Lung (tissue), 12 donors: ENCODE results near the gene ADK. TPM values are rescaled to one million over a fixed set of nuclear protein-coding genes. Genes with fewer than 3 reads are reported as not detected.

Experiments used
- ATAC-seq: fragments of 200-7000 bp; cut with Tn5 transposase; one replicate; pipeline ENCODE4 v1.9.1; 2020; ENCODE audit warnings: moderate number of reproducible peaks; ENCODE audit not compliant: insufficient read depth, low FRiP score
- DNase-seq, 3 donors: peaks; one replicate each; pipeline ENCODE4 v3.0.0-alpha.2; 2013 to 2017
- H3K27ac ChIP-seq, 2 donors: one replicate each; pipeline ENCODE4 v1.5.1; 2013; ENCODE audit warnings: mild to moderate bottlenecking in 2 of 2, moderate library complexity in 2 of 2, control low read depth in 1 of 2, inconsistent platforms in 1 of 2, low read depth in 1 of 2, low read length in 1 of 2
- H3K27me3 ChIP-seq, 3 donors: one replicate each; pipeline ENCODE4 v1.5.1; 2013; ENCODE audit warnings: low read length in 2 of 3; ENCODE audit not compliant: control insufficient read depth in 3 of 3, insufficient read depth in 3 of 3
- H3K36me3 ChIP-seq, 4 donors: one replicate each; pipeline ENCODE4 v1.5.1; 2013; ENCODE audit warnings: low read length in 4 of 4, mild to moderate bottlenecking in 1 of 4, moderate library complexity in 1 of 4; ENCODE audit not compliant: control insufficient read depth in 4 of 4, insufficient read depth in 4 of 4
- H3K4me1 ChIP-seq, 5 donors: one replicate each; pipeline ENCODE4 v1.5.1; 2013; ENCODE audit warnings: low read length in 5 of 5, mild to moderate bottlenecking in 2 of 5, moderate library complexity in 1 of 5; ENCODE audit not compliant: control insufficient read depth in 5 of 5, insufficient read depth in 5 of 5
- H3K4me3 ChIP-seq: one replicate; pipeline ENCODE4 v1.5.1; 2013; ENCODE audit warnings: mild to moderate bottlenecking, control low read depth, moderate library complexity
- H3K9ac ChIP-seq, 2 donors: one replicate each; pipeline ENCODE4 v1.5.1; 2013; ENCODE audit warnings: low read length in 2 of 2, control low read depth in 1 of 2; ENCODE audit not compliant: insufficient read depth in 1 of 2
- H3K9me3 ChIP-seq, 4 donors: one replicate each; pipeline ENCODE4 v1.5.1; 2013; ENCODE audit warnings: low read length in 3 of 4, mild to moderate bottlenecking in 1 of 4, moderate library complexity in 1 of 4; ENCODE audit not compliant: control insufficient read depth in 4 of 4, insufficient read depth in 3 of 4
- CTCF ChIP-seq: IDR thresholded peaks from 2 replicates; pipeline ENCODE4 v1.5.1; 2012; ENCODE audit warnings: mild to moderate bottlenecking; ENCODE audit errors: control extremely low read depth, extremely low read depth
- WGBS, 2 donors: extraction: QIAGEN DNeasy Blood & Tissue Kit; methylation state at CpG; one replicate each; pipeline ENCODE4 v1.1.7; 2013; 5-methylcytosine and 5-hydroxymethylcytosine counted together
- polyA plus RNA-seq, 2 donors: library from polyadenylated mRNA; stranded (reverse); fragments of 200-250 nt; gene quantifications; one replicate each; pipeline ENCODE4 v1.2.1, GENCODE V29; 2013
- total RNA-seq, 2 donors: library from RNA; depleted of rRNA in 1 of 2; stranded (reverse); fragments of >200 nt in 1 of 2; gene quantifications; one replicate each; pipeline ENCODE4 v1.2.1, GENCODE V29; 2014 to 2021
- donor health status: control.
- donor health status: control.
- donor health status: Bipolar disorder and iron deficiency.
- donor health status: healthy.
- donor health status: DM: yes; HTN: yes; CAD: no.

Gene ADK
- total and polyA plus RNA-seq, 4 donors = 31.6 to 82.3 (median 42.9) TPM

DNA sequence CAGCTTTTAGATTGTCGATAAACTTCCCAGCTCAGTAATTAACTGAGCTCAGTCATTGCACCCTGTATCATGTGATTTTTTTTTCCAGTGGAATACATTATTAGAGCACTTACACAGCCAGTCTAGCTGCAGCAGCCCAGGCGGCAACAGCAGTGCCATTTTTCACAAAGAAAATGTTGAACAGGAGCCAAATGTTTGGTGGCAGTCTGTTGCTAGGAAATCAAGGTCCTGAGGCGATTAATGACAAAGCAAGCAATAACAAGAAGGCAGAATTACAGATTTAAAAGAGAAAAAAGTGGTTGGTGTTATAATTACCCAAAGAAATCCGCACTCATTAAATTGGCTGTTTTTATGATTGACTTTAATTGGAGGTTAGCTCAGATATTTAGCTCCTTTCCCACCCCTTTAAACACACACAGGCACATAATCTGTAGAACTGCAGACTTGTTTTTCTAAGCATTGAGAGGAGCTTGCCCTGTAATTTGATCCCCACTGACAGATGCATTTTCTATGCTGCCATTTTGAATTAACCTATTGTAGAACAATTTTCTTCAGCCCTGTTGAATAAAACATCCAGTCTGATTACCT lies 267.4 kb downstream of the ADK start:
- H3K9me3 ChIP-seq = no peaks in the 10 kb centered on the region

GRCh38 chr10:74419491-74419951 lies 268.5 kb downstream of the ADK start:
- Histone ChIP-seq H3K27ac (no peak overlapping the region), H3K36me3 (peaks cover 0 to 4% (median 0%) of the 10 kb centered on the region in 4 donors), H3K9me3 (no peaks in the 10 kb centered on the region), H3K27me3 (no peaks in the 10 kb centered on the region), H3K4me3 (no peak overlapping the region), H3K9ac (no peak overlapping the region), H3K4me1 (peaks cover 0 to 25% (median 2%) of the 10 kb centered on the region in 5 donors)
- DNase-seq = peak in 2 of 3 donors; percentile 33 to 40
- WGBS, 2 donors = 73 to 83% methylated on average over 1 of the region's 1 CpG
- no peak for ATAC-seq
- TF ChIP-seq CTCF = no peak

More for the DNA sequence above, 267.4 kb downstream of the ADK start:
- Histone ChIP-seq H3K4me3 (no peak overlapping the region), H3K9ac (no peak overlapping the region), H3K27ac (no peak overlapping the region), H3K27me3 (no peaks in the 10 kb centered on the region), H3K4me1 (peaks cover 0 to 25% (median 2%) of the 10 kb centered on the region in 5 donors), H3K36me3 (no peaks in the 10 kb centered on the region)
- DNase-seq (peak; percentile 44 to 76 (median 66)), ATAC-seq (no peak)
- no peak for TF ChIP-seq CTCF
- 59 to 76% methylated on average over 4 of the region's 4 CpGs for WGBS, 2 donors

DNA sequence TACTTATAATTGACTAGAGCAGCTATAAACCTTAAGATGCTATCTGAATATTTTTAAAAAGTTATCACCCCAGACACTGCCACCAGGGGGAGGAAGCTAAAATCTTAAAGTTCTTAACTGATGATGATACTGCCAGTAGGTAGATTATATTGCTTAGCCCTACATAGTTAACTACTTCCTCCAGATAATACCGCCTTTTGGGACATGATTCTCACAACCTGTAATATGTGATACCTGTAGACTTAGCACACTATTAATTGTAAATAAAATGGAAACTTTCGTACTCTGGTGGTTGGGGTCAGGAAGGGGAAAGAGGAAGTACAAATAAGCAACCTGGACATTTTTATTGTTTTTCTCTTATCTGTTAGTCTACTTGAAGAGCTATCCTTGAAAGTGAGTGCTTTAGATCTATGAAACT lies 268.9 kb downstream of the ADK start:
- no peak overlapping the region for H3K9ac ChIP-seq
- H3K4me3 ChIP-seq = no peak overlapping the region
- peak in 1 of 3 donors; percentile 26 for DNase-seq
- no peak overlapping the region for H3K27ac ChIP-seq
- H3K27me3 ChIP-seq = no peaks in the 10 kb centered on the region
- H3K9me3 ChIP-seq = no peaks in the 10 kb centered on the region
- H3K4me1 ChIP-seq = peaks cover 0 to 23% (median 2%) of the 10 kb centered on the region in 5 donors
- WGBS, 2 donors = 63 to 64% methylated on average over 2 of the region's 2 CpGs
- ATAC-seq = no peak
- TF ChIP-seq CTCF = no peak
- H3K36me3 ChIP-seq = peaks cover 0 to 4% (median 0%) of the 10 kb centered on the region in 4 donors

DNA sequence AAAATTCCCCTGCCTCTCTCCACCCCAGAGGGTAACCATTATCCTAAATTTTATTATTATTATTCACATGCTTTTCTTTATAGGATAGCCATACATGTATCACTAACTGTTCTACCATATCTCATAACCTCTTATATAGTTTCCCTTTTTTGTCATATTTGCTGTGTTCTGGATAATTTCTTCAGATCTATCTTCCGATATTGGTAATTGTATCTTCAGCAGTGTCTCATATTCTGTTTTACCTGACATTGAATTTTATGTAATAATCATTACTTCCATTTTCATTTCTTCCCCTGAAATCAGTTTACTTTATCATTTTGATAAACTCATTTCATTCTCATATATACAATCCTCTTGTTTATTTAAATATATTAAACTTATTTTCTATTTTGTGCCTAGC lies 273.5 kb downstream of the ADK start:
- no peak for TF ChIP-seq CTCF
- WGBS, 2 donors = 96 to 100% methylated on average over 1 of the region's 1 CpG
- no peak for DNase-seq

More for the DNA sequence above, 273.5 kb downstream of the ADK start:
- H3K4me1 ChIP-seq = peaks cover 0 to 1% (median 0%) of the 10 kb centered on the region in 5 donors
- H3K36me3 ChIP-seq = peaks cover 0 to 4% (median 0%) of the 10 kb centered on the region in 4 donors
- no peak for ATAC-seq
- H3K9ac ChIP-seq = no peak overlapping the region
- H3K27ac ChIP-seq = no peak overlapping the region
- H3K4me3 ChIP-seq = no peak overlapping the region
- no peaks in the 10 kb centered on the region for H3K27me3 ChIP-seq
- no peaks in the 10 kb centered on the region for H3K9me3 ChIP-seq
